ENCODE results near the gene TMC5.

The TMC5 gene

DNA sequence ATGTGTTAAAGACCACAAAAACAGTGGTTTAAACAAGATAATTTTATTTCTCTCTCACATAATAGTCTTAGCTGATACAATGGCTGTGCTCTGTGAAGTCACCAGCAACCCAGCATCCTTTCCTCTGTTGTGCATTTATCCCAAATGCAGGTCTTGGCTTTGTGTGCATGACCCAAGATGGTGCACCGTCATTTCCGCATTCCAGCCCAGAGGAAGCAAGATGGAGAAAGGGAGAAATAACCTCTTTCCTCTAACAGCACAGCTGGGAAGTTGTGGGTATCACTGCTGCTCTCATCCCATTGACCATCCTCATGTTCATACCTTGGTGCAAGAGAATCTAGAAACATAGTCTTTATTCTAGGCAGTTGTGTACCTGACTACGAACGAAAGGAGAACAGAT lies 21.8 kb downstream of the TMC5 start:
- no peaks in the 10 kb centered on the region for H3K4me1 Mint-ChIP-seq
- DNase-seq, result no peak
- TF ChIP-seq, protein P1, sequence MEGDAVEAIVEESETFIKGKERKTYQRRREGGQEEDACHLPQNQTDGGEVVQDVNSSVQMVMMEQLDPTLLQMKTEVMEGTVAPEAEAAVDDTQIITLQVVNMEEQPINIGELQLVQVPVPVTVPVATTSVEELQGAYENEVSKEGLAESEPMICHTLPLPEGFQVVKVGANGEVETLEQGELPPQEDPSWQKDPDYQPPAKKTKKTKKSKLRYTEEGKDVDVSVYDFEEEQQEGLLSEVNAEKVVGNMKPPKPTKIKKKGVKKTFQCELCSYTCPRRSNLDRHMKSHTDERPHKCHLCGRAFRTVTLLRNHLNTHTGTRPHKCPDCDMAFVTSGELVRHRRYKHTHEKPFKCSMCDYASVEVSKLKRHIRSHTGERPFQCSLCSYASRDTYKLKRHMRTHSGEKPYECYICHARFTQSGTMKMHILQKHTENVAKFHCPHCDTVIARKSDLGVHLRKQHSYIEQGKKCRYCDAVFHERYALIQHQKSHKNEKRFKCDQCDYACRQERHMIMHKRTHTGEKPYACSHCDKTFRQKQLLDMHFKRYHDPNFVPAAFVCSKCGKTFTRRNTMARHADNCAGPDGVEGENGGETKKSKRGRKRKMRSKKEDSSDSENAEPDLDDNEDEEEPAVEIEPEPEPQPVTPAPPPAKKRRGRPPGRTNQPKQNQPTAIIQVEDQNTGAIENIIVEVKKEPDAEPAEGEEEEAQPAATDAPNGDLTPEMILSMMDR (IDR thresholded peaks at IDR 0.05), result no peak

DNA sequence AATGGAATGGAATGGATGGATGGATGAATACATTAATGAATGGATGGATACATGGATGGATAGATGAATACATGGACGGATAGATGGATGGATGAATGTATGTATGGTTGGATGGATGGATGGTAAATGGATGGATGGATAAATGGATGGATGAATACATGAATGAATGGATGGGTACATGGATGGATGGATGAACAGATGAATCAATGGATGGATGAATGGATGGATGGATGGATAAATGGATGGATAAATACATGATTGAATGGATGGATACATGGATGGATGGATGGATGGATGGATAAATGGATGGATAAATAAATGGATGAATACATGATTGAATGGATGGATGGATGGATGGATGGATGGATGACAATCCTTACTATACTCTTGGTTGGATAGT lies 26.0 kb downstream of the TMC5 start:
- Mint-ChIP-seq H3K9me3 (no peaks in the 10 kb centered on the region), H3K27me3 (ENCODE audit: low read depth, poor library complexity) (peaks cover 13% of the 10 kb centered on the region), H3K27ac (no peak overlapping the region), H3K36me3 (ENCODE audit: low read depth) (no peaks in the 10 kb centered on the region), H3K4me3 (no peak overlapping the region), H3K4me1 (no peaks in the 10 kb centered on the region)
- no peak for DNase-seq
- TF ChIP-seq, protein P1 (IDR thresholded peaks at IDR 0.05), result no peak

More for the DNA sequence above, 21.8 kb downstream of the TMC5 start:
- H3K36me3 Mint-ChIP-seq (ENCODE audit: low read depth), result no peaks in the 10 kb centered on the region
- no peak overlapping the region for H3K4me3 Mint-ChIP-seq
- H3K27ac Mint-ChIP-seq, result no peak overlapping the region
- H3K9me3 Mint-ChIP-seq, result no peaks in the 10 kb centered on the region
- H3K27me3 Mint-ChIP-seq (ENCODE audit: low read depth, poor library complexity), result peaks cover 14% of the 10 kb centered on the region

DNA sequence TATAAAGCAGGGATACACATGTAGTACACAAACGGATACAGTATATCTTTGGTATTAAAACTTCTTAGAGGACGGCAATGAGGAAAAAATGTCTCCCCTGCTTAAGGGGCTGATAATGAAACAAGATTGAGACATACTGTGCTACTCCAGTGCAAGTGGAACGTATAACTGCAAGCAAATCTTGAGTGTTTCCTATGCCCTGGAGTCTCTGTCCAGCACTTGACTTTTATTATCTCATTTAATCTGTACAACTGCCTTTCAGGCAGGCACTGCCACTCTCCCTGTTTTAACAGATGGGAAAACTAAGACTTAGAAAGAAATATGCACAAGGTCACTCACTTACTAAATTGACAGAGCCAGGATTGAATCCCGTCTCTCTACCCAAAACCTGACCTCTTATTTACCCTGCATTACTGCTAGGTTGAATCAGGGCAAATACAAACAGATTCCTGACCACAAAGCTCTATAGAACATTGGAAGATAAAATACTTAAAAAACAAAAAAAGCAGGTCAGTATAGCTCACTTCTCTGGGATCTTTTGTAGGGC lies 28.7 kb downstream of the TMC5 start:
- Mint-ChIP-seq H3K36me3 (ENCODE audit: low read depth) (no peaks in the 10 kb centered on the region), H3K27ac (no peak overlapping the region), H3K4me3 (no peak overlapping the region), H3K9me3 (no peaks in the 10 kb centered on the region), H3K4me1 (no peaks in the 10 kb centered on the region), H3K27me3 (ENCODE audit: low read depth, poor library complexity) (peaks cover 19% of the 10 kb centered on the region)
- TF ChIP-seq, protein P1 (IDR thresholded peaks at IDR 0.05), result no peak
- no peak for DNase-seq

- Mint-ChIP-seq H3K9me3 (no peaks in the 10 kb centered on the region), H3K4me3 (no peak overlapping the region), H3K4me1 (no peaks in the 10 kb centered on the region), H3K36me3 (ENCODE audit: low read depth) (no peaks in the 10 kb centered on the region), H3K27ac (no peak overlapping the region), H3K27me3 (ENCODE audit: low read depth, poor library complexity) (peaks cover 18% of the 10 kb centered on the region)
- TF ChIP-seq, protein P1 (IDR thresholded peaks at IDR 0.05), result no peak
- no peak for DNase-seq
These were observed 29.2 kb downstream of the TMC5 start for GRCh38 chr16:19446886-19447285.

DNA sequence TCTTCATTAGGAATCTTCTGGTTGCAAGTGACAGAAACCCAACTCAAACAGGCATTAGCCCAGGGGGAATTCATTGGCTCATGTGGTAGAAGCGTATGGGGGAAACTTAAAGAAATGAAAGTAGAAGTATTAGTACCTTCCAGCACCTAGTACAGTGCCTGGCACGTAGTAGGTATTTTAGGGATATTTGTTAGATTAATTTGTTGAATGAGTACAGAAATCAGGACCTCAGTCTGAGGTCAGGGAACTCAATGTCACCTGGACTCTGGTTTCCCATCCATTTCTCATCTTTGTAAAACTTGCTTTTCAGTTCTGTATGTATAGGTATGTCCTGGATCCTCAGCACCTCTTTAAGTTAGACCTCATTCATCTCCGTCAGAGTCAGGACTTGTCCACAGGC lies 32.5 kb downstream of the TMC5 start:
- Mint-ChIP-seq H3K4me3 (no peak overlapping the region), H3K4me1 (no peaks in the 10 kb centered on the region), H3K27ac (no peak overlapping the region), H3K27me3 (ENCODE audit: low read depth, poor library complexity) (peaks cover 20% of the 10 kb centered on the region), H3K36me3 (ENCODE audit: low read depth) (no peaks in the 10 kb centered on the region), H3K9me3 (no peaks in the 10 kb centered on the region)
- no peak for DNase-seq
- TF ChIP-seq, protein P1 (IDR thresholded peaks at IDR 0.05), result no peak

DNA sequence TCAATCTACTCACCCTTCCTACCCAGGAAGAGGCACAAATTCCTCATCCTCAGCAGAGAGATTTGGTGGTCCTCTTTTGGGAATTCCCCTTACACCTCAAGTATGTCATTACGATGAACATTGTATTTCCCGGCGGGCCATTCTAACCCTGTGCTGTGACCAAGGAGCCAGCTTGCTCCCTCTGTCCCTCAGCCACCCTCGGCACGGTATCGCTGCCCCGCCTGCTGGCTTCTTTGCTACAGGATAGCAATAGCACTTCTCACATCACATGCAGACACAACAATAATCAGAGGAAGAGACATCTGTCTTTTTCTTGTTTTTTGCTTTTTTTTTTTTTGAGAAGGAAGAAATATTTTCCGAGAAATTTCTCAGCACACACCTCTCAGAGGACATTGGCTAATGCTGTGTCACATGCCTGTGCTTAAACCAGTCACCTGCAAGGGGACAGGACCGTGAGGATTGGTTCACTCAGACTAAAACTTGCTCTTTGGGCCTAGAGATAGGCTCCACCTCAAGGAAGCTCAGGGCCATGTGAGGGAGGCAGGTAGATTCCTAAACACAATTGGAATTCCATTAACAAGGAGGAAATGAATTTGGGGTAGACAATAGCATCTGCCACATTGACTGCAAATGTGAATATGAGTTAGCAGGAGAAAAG lies 41.2 kb downstream of the TMC5 start:
- Mint-ChIP-seq H3K27ac (no peak overlapping the region), H3K27me3 (ENCODE audit: low read depth, poor library complexity) (peaks cover 18% of the 10 kb centered on the region), H3K36me3 (ENCODE audit: low read depth) (no peaks in the 10 kb centered on the region), H3K4me1 (no peaks in the 10 kb centered on the region), H3K9me3 (no peaks in the 10 kb centered on the region), H3K4me3 (no peak overlapping the region)
- TF ChIP-seq, protein P1 (IDR thresholded peaks at IDR 0.05), result no peak
- DNase-seq, result no peak

Measured in nephron progenitor cell (in vitro differentiated cells).